HUES6 (cell line): ENCODE data around the gene SCN8A.

Experiments
- H3K27ac ChIP-seq: 2 replicates; pipeline ENCODE4 v1.7.0; 2013; ENCODE audit warnings: low read depth, mild to moderate bottlenecking, low read length, inconsistent platforms
- H3K27me3 ChIP-seq: 2 replicates; pipeline ENCODE4 v1.6.1; 2013; ENCODE audit warnings: low read length; ENCODE audit not compliant: control insufficient read depth, insufficient read depth
- H3K36me3 ChIP-seq: 2 replicates; pipeline ENCODE4 v1.6.1; 2013; ENCODE audit warnings: low read length; ENCODE audit not compliant: control insufficient read depth, insufficient read depth
- H3K4me1 ChIP-seq: 2 replicates; pipeline ENCODE4 v1.6.1; 2013; ENCODE audit warnings: low read length; ENCODE audit not compliant: control insufficient read depth, insufficient read depth
- H3K4me3 ChIP-seq: 2 replicates; pipeline ENCODE4 v1.5.1; 2013; ENCODE audit warnings: low read depth, low read length
- H3K9ac ChIP-seq: one replicate; pipeline ENCODE4 v1.6.1; 2013; ENCODE audit warnings: mild to moderate bottlenecking, low read length
- H3K9me3 ChIP-seq: 2 replicates; pipeline ENCODE4 v1.6.1; 2013; ENCODE audit warnings: low read depth, low read length; ENCODE audit not compliant: control insufficient read depth, insufficient read depth

SCN8A gene

GRCh38 chr12:51687614-51688013, 96.6 kb downstream of the SCN8A start:
- peaks cover 8% of the 10 kb centered on the region for H3K4me1 ChIP-seq
- no peaks in the 10 kb centered on the region for H3K27me3 ChIP-seq
- H3K9ac ChIP-seq = no peak overlapping the region
- no peak overlapping the region for H3K27ac ChIP-seq
- H3K36me3 ChIP-seq = no peaks in the 10 kb centered on the region
- H3K9me3 ChIP-seq = no peaks in the 10 kb centered on the region
- H3K4me3 ChIP-seq = no peak overlapping the region

DNA sequence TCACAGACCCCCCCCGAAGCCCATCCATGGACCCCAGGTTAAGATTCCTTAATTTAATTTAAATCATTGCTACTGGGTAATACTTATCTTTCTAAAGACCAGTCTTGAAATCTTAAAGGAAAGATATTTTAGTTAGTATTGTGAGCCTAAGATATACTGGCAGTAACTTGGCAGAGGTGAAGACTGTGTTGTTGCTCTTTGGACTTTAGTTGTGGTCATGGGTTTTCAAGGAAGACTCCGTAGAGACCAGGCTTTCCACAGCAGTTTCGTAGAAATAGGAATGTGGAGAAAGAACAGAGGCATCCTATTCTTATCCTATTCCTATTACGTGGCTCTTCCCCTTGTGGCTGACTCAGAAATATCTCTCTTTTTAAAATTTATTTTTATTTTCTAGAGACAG, 99.0 kb downstream of the SCN8A start:
- Histone ChIP-seq H3K4me3 (no peak overlapping the region), H3K4me1 (peaks cover 3% of the 10 kb centered on the region; the same call in 1 of the 2 replicates), H3K27ac (no peak overlapping the region), H3K27me3 (no peaks in the 10 kb centered on the region), H3K9me3 (no peaks in the 10 kb centered on the region), H3K9ac (no peak overlapping the region), H3K36me3 (no peaks in the 10 kb centered on the region)

- Histone ChIP-seq H3K4me1 (peaks cover 1% of the 10 kb centered on the region; the same call in 1 of the 2 replicates), H3K27me3 (no peaks in the 10 kb centered on the region), H3K9me3 (no peaks in the 10 kb centered on the region), H3K36me3 (no peaks in the 10 kb centered on the region), H3K9ac (no peak overlapping the region), H3K27ac (no peak overlapping the region), H3K4me3 (no peak overlapping the region)
Observed at GRCh38 chr12:51692016-51692415, 101.0 kb downstream of the SCN8A start.

- no peaks in the 10 kb centered on the region for H3K9me3 ChIP-seq
- H3K9ac ChIP-seq = no peak overlapping the region
- H3K27me3 ChIP-seq = no peaks in the 10 kb centered on the region
- no peak overlapping the region for H3K27ac ChIP-seq
- H3K36me3 ChIP-seq = no peaks in the 10 kb centered on the region
- H3K4me1 ChIP-seq = no peaks in the 10 kb centered on the region
- no peak overlapping the region for H3K4me3 ChIP-seq
Observed at GRCh38 chr12:51693569-51693968, 102.5 kb downstream of the SCN8A start.

GRCh38 chr12:51694146-51694545, 103.1 kb downstream of the SCN8A start:
- H3K9ac ChIP-seq = no peak overlapping the region

GRCh38 chr12:51695241-51696010, 104.4 kb downstream of the SCN8A start:
- Histone ChIP-seq H3K4me1 (no peaks in the 10 kb centered on the region), H3K36me3 (no peaks in the 10 kb centered on the region; the same call in 1 of the 2 replicates), H3K9me3 (no peaks in the 10 kb centered on the region), H3K27ac (no peak overlapping the region), H3K4me3 (no peak overlapping the region), H3K27me3 (no peaks in the 10 kb centered on the region), H3K9ac (no peak overlapping the region)

More at GRCh38 chr12:51694146-51694545, 103.1 kb downstream of the SCN8A start:
- no peak overlapping the region for H3K4me3 ChIP-seq
- H3K36me3 ChIP-seq = no peaks in the 10 kb centered on the region; the same call in 1 of the 2 replicates
- no peaks in the 10 kb centered on the region for H3K27me3 ChIP-seq
- no peaks in the 10 kb centered on the region for H3K4me1 ChIP-seq
- H3K9me3 ChIP-seq = no peaks in the 10 kb centered on the region
- no peak overlapping the region for H3K27ac ChIP-seq

DNA sequence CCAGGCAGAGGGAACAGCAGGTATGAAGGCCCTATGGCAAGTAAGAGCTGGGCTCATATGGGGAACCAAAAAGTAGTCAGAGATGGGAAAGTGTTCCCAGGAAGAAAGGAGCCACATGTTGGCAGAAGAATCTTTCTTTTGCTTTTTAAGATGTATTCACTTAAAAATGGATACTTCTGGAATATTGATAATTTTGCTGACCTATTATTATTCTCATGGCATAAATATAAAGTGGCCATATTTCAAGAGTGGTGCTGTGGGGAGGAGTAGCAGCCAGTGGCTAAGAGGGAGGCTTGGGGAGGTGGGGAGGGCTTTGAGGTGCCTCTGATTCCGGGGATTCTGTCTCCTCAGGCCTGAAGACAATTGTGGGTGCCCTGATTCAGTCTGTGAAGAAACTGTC, 108.2 kb downstream of the SCN8A start:
- Histone ChIP-seq H3K9ac (no peak overlapping the region), H3K9me3 (no peaks in the 10 kb centered on the region), H3K36me3 (peaks cover 10% of the 10 kb centered on the region; the same call in 1 of the 2 replicates), H3K27ac (no peak overlapping the region), H3K4me1 (no peaks in the 10 kb centered on the region), H3K4me3 (no peak overlapping the region), H3K27me3 (no peaks in the 10 kb centered on the region)

DNA sequence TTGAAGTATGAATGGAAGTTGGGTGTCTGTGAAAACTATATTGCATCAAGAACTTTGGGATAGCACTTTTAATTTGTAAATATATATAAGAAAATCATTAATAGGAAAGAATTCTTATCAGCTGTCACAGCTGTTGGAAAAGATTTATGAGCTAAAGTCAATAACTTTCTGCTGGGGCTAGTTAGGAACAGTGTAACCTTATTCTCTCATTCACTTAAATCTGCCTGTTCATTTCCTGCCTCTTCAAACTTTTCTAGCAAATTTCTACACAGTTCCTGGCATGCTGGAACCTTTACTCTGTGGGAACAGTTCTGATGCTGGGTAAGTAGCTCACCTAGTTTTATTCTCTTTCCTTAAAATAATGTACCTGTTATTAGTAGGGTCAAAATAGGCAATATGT, 109.9 kb downstream of the SCN8A start:
- no peaks in the 10 kb centered on the region for H3K27me3 ChIP-seq
- H3K4me1 ChIP-seq = no peaks in the 10 kb centered on the region
- no peaks in the 10 kb centered on the region for H3K9me3 ChIP-seq
- H3K9ac ChIP-seq = no peak overlapping the region
- peaks cover 16% of the 10 kb centered on the region for H3K36me3 ChIP-seq
- H3K4me3 ChIP-seq = no peak overlapping the region
- no peak overlapping the region for H3K27ac ChIP-seq

GRCh38 chr12:51702587-51702986, 111.6 kb downstream of the SCN8A start:
- Histone ChIP-seq H3K27me3 (no peaks in the 10 kb centered on the region), H3K9me3 (no peaks in the 10 kb centered on the region), H3K27ac (no peak overlapping the region), H3K4me1 (no peaks in the 10 kb centered on the region), H3K4me3 (no peak overlapping the region), H3K9ac (no peak overlapping the region), H3K36me3 (peaks cover 19% of the 10 kb centered on the region)

DNA sequence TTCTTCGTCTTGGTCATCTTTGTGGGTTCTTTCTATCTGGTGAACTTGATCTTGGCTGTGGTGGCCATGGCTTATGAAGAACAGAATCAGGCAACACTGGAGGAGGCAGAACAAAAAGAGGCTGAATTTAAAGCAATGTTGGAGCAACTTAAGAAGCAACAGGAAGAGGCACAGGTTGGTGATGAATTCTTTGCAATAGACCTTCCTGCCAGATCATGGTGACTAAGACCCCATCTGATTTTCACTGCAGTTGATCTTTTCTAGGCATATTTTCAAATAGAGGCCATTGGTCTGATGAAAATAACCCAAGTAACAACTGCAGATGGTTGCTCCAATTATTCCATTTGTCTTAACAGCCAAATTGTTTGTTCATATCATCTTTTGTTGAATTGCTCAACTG, 114.4 kb downstream of the SCN8A start:
- Histone ChIP-seq H3K9me3 (no peaks in the 10 kb centered on the region), H3K9ac (no peak overlapping the region), H3K27me3 (no peaks in the 10 kb centered on the region)

GRCh38 chr12:51706206-51706605, 115.2 kb downstream of the SCN8A start:
- Histone ChIP-seq H3K4me1 (no peaks in the 10 kb centered on the region), H3K27me3 (no peaks in the 10 kb centered on the region), H3K27ac (no peak overlapping the region), H3K4me3 (no peak overlapping the region), H3K36me3 (peaks cover 19% of the 10 kb centered on the region), H3K9me3 (no peaks in the 10 kb centered on the region), H3K9ac (no peak overlapping the region)

More for the DNA sequence above, 114.4 kb downstream of the SCN8A start:
- Histone ChIP-seq H3K4me1 (no peaks in the 10 kb centered on the region), H3K36me3 (peaks cover 19% of the 10 kb centered on the region), H3K4me3 (no peak overlapping the region), H3K27ac (no peak overlapping the region)
